CD4-positive, alpha-beta T cell (primary cell): ENCODE measurements around the gene MB21D2. TPM values are rescaled to one million over a fixed set of nuclear protein-coding genes. Genes with fewer than 3 reads are reported as not detected.
A peak's percentile ranks its signal among the peaks of the same experiment; 100 is the strongest.

Experiments
- ATAC-seq: fragments of 200-7000 bp; cut with Tn5 transposase; one replicate; pipeline ENCODE4 v1.10.0; 2022; ENCODE audit warnings: mild to moderate bottlenecking; ENCODE audit not compliant: poor library complexity
- CTCF ChIA-PET: fragments of 350-600 bp; sonication (Branson Sonifier 250); formaldehyde crosslinking; loops from one replicate; lab custom pipeline; 2021; ENCODE audit warnings: antibody characterized with exemption, inconsistent platforms; lab: Charles Lee
- POLR2A ChIA-PET: fragments of 350-600 bp; sonication (Branson Sonifier 250); formaldehyde crosslinking; loops from one replicate; lab custom pipeline; 2021; ENCODE audit warnings: antibody characterized with exemption, inconsistent platforms; lab: Charles Lee
- DNase-seq, 14 experiments: peaks; one replicate each; pipeline ENCODE4 v3.0.0-alpha.2; 2013 to 2020; ENCODE audit warnings: mixed read lengths in 2 of 14
- H3K27ac ChIP-seq, 2 donors: one replicate each; pipeline versions ENCODE4 v1.5.1 to v1.7.0; 2013; ENCODE audit warnings: low read length in 2 of 2, low read depth in 1 of 2, mild to moderate bottlenecking in 1 of 2
- H3K27me3 ChIP-seq, 2 experiments: 1 replicate in 1 of 2; 2 replicates in 1 of 2; pipeline versions ENCODE4 v1.6.1 to v1.7.0; 2013; ENCODE audit warnings: low read length in 2 of 2, control low read depth in 1 of 2, mild to moderate bottlenecking in 1 of 2, moderate library complexity in 1 of 2; ENCODE audit not compliant: insufficient read depth in 2 of 2, control insufficient read depth in 1 of 2
- H3K36me3 ChIP-seq: one replicate; pipeline ENCODE4 v1.6.1; 2013; ENCODE audit warnings: low read length, control low read depth; ENCODE audit not compliant: insufficient read depth
- H3K4me1 ChIP-seq: one replicate; pipeline ENCODE4 v1.6.1; 2013; ENCODE audit warnings: low read length, control low read depth; ENCODE audit not compliant: insufficient read depth
- H3K4me3 ChIP-seq: one replicate; pipeline ENCODE4 v1.5.1; 2013; ENCODE audit warnings: mild to moderate bottlenecking, low read length, moderate library complexity
- H3K9me3 ChIP-seq, 2 experiments: 1 replicate in 1 of 2; 2 replicates in 1 of 2; pipeline versions ENCODE4 v1.6.1 to v1.7.0; 2013; ENCODE audit warnings: low read length in 2 of 2, mild to moderate bottlenecking in 2 of 2, control low read depth in 1 of 2, moderate library complexity in 1 of 2; ENCODE audit not compliant: control insufficient read depth in 1 of 2, insufficient read depth in 1 of 2
- H3K27ac Mint-ChIP-seq: one replicate; pipeline ENCODE4 v1.8.0; 2020; ENCODE audit warnings: mixed read lengths
- H3K27me3 Mint-ChIP-seq: one replicate; pipeline ENCODE4 v1.8.0; 2021; ENCODE audit warnings: mixed read lengths
- H3K36me3 Mint-ChIP-seq: one replicate; pipeline ENCODE4 v1.8.0; 2021; ENCODE audit warnings: low read depth, mixed read lengths
- H3K4me1 Mint-ChIP-seq: one replicate; pipeline ENCODE4 v1.8.0; 2021; ENCODE audit warnings: low read depth, mixed read lengths
- H3K4me3 Mint-ChIP-seq: one replicate; pipeline ENCODE4 v1.8.0; 2020; ENCODE audit warnings: mild to moderate bottlenecking, mixed read lengths
- H3K9me3 Mint-ChIP-seq: one replicate; pipeline ENCODE4 v1.8.0; 2020; ENCODE audit warnings: mixed read lengths
- CTCF ChIP-seq: fragments of 200-600 bp; IDR thresholded peaks from one replicate; pipeline ENCODE4 v1.8.0; 2022; ENCODE audit warnings: antibody characterized with exemption, mild to moderate bottlenecking
- intact Hi-C, 2 experiments: fragments of 100-400 bp; cut with DNase I in 1 of 2; cut with micrococcal nuclease in 1 of 2; formaldehyde crosslinking; loops; one replicate each; pipeline versions ENCODE4 v1.15.1 to v1.9.0; 2023 to 2025; cut with DNase I, micrococcal nuclease
- total RNA-seq, 174 experiments: library from RNA in 2 of 174; stranded (reverse) in 2 of 174; gene quantifications; one replicate each; pipeline ENCODE4 v1.2.3 and lab custom pipeline; 2021 to 2026

MB21D2 gene
- total RNA-seq, 2 experiments from 2014 or later = 0.77 to 0.78 TPM

- H3K36me3 Mint-ChIP-seq = peaks cover 3% of the 10 kb centered on the region
- no peak for DNase-seq
- Histone ChIP-seq H3K4me3 (no peak overlapping the region), H3K36me3 (no peaks in the 10 kb centered on the region), H3K27ac (no peak overlapping the region), H3K4me1 (peaks cover 12% of the 10 kb centered on the region), H3K9me3 (peaks cover 0 to 5% of the 10 kb centered on the region in 2 experiments), H3K27me3 (peaks cover 4 to 11% of the 10 kb centered on the region in 2 experiments)
- H3K9me3 Mint-ChIP-seq = no peaks in the 10 kb centered on the region
- CTCF ChIA-PET = no interaction called here
- peaks cover 44% of the 10 kb centered on the region for H3K27me3 Mint-ChIP-seq
- no peak for ATAC-seq
- H3K27ac Mint-ChIP-seq = no peak overlapping the region
- POLR2A ChIA-PET = no interaction called here
- TF ChIP-seq CTCF = no peak
- intact Hi-C loops = no loop called here
- H3K4me1 Mint-ChIP-seq = peaks cover 18% of the 10 kb centered on the region
- no peak overlapping the region for H3K4me3 Mint-ChIP-seq
Measured at GRCh38 chr3:192921793-192922192, 4.1 kb upstream of the MB21D2 start.

- Mint-ChIP-seq H3K27ac (no peak overlapping the region), H3K9me3 (no peaks in the 10 kb centered on the region), H3K4me1 (peaks cover 28% of the 10 kb centered on the region), H3K36me3 (peaks cover 3% of the 10 kb centered on the region), H3K4me3 (no peak overlapping the region), H3K27me3 (peaks cover 57% of the 10 kb centered on the region)
- DNase-seq = no peak
- ChIA-PET POLR2A (no interaction called here), CTCF (no interaction called here)
- no peaks in the 10 kb centered on the region for H3K36me3 ChIP-seq
- no peak overlapping the region for H3K4me3 ChIP-seq
- ATAC-seq = no peak
- H3K4me1 ChIP-seq = peaks cover 24% of the 10 kb centered on the region
- no peak overlapping the region for H3K27ac ChIP-seq
- no peak for TF ChIP-seq CTCF
- peaks cover 11 to 13% of the 10 kb centered on the region in 2 experiments for H3K27me3 ChIP-seq
- intact Hi-C loops = no loop called here
- peaks cover 0 to 5% of the 10 kb centered on the region in 2 experiments for H3K9me3 ChIP-seq
Measured at GRCh38 chr3:192920411-192920810, 2.8 kb upstream of the MB21D2 start.

GRCh38 chr3:192919901-192920300, 2.2 kb upstream of the MB21D2 start:
- TF ChIP-seq CTCF = no peak
- ChIA-PET CTCF (no interaction called here), POLR2A (no interaction called here)
- intact Hi-C loops = no loop called here
- peaks cover 0 to 5% of the 10 kb centered on the region in 2 experiments for H3K9me3 ChIP-seq
- H3K4me3 ChIP-seq = no peak overlapping the region
- Mint-ChIP-seq H3K4me3 (no peak overlapping the region), H3K27ac (no peak overlapping the region), H3K27me3 (peaks cover 62% of the 10 kb centered on the region), H3K4me1 (peaks cover 33% of the 10 kb centered on the region), H3K9me3 (no peaks in the 10 kb centered on the region), H3K36me3 (peaks cover 3% of the 10 kb centered on the region)
- H3K4me1 ChIP-seq = peaks cover 28% of the 10 kb centered on the region
- ATAC-seq = no peak
- no peaks in the 10 kb centered on the region for H3K36me3 ChIP-seq
- H3K27ac ChIP-seq = no peak overlapping the region
- DNase-seq = peak in 1 of 14 experiments; percentile 10
- peaks cover 11 to 18% of the 10 kb centered on the region in 2 experiments for H3K27me3 ChIP-seq
